ENCODE results near the gene GALNT13. TPM values are rescaled to one million over a fixed set of nuclear protein-coding genes. Genes with fewer than 3 reads are reported as not detected.
A peak's percentile ranks its signal among the peaks of the same experiment; 100 is the strongest.

The GALNT13 gene
- 1 to 10 TPM in 1 of 2 donors, under 1 TPM in 1; 0.55 to 2.2 TPM for total RNA-seq
- 0.92 TPM for polyA plus RNA-seq (ENCODE audit: insufficient read depth, low read depth, low replicate concordance)
- long read RNA-seq, donor 1: 0 reads
- long read RNA-seq, donor 2, full-length matches to known transcripts: 1 of 1 reads
- long read RNA-seq, donor 2, partial matches to known transcripts: 0 of 1 reads
- long read RNA-seq, donor 2, other reads (novel, unspliced or antisense): 0 of 1 reads

GRCh38 chr2:153871231-153872221 is at the start of gene GALNT13:
GALNT13 (plus strand) TSS chr2:153871922.
- intact Hi-C loops (cut with DNase I; ENCODE audit: low total_unique reads): no loop called here
- Histone ChIP-seq H3K27ac (no peak within 1 kb of the TSS), H3K27me3 (no peaks in the 10 kb centered on the region), H3K9me3 (no peaks in the 10 kb centered on the region), H3K4me1 (peaks cover 6% of the 10 kb centered on the region), H3K36me3 (ENCODE audit: low read depth, missing control alignments) (no peaks in the 10 kb centered on the region), H3K4me3 (peak within 1 kb of the TSS; percentile 36 to 61)
- peak; percentile 61 for DNase-seq
- TF ChIP-seq POLR2A (IDR thresholded peaks at IDR 0.05) (no peak), CTCF (IDR thresholded peaks at IDR 0.05) (no peak)
- WGBS, 2 donors: 2 to 3% methylated on average over 14 to 90 of the region's 93 CpGs

- no peak for DNase-seq
- H3K4me1 ChIP-seq: no peaks in the 10 kb centered on the region
- no peaks in the 10 kb centered on the region for H3K9me3 ChIP-seq
- 43 to 57% methylated on average over 1 of the region's 1 CpG for WGBS, 2 donors
- TF ChIP-seq POLR2A (IDR thresholded peaks at IDR 0.05) (no peak), CTCF (IDR thresholded peaks at IDR 0.05) (no peak)
- H3K27me3 ChIP-seq: no peaks in the 10 kb centered on the region
- no peak overlapping the region for H3K4me3 ChIP-seq
- intact Hi-C loops (cut with DNase I; ENCODE audit: low total_unique reads): no loop called here
- H3K36me3 ChIP-seq (ENCODE audit: low read depth, missing control alignments): no peaks in the 10 kb centered on the region
- H3K27ac ChIP-seq: no peak overlapping the region
Observed at GRCh38 chr2:153823880-153824279, 47.8 kb upstream of the GALNT13 start.

- no peak overlapping the region for H3K27ac ChIP-seq
- H3K36me3 ChIP-seq (ENCODE audit: low read depth, missing control alignments): no peaks in the 10 kb centered on the region
- no peaks in the 10 kb centered on the region for H3K9me3 ChIP-seq
- no peak for TF ChIP-seq POLR2A (IDR thresholded peaks at IDR 0.05)
- no peak for TF ChIP-seq CTCF (IDR thresholded peaks at IDR 0.05)
- H3K4me1 ChIP-seq: no peaks in the 10 kb centered on the region
- intact Hi-C loops (cut with DNase I; ENCODE audit: low total_unique reads): no loop called here
- no peak for DNase-seq
- H3K4me3 ChIP-seq: no peak overlapping the region
- no peaks in the 10 kb centered on the region for H3K27me3 ChIP-seq
- 85 to 88% methylated on average over 5 to 6 of the region's 6 CpGs for WGBS, 2 donors
Observed at GRCh38 chr2:153828335-153828734, 43.4 kb upstream of the GALNT13 start.

GRCh38 chr2:153834662-153835061 is 37.1 kb upstream of the GALNT13 start:
- 86% methylated on average over 2 of the region's 2 CpGs for WGBS, 2 donors
- Histone ChIP-seq H3K4me1 (no peaks in the 10 kb centered on the region), H3K4me3 (no peak overlapping the region), H3K27me3 (no peaks in the 10 kb centered on the region), H3K9me3 (no peaks in the 10 kb centered on the region), H3K27ac (no peak overlapping the region), H3K36me3 (ENCODE audit: low read depth, missing control alignments) (no peaks in the 10 kb centered on the region)
- TF ChIP-seq CTCF (IDR thresholded peaks at IDR 0.05) (no peak), POLR2A (IDR thresholded peaks at IDR 0.05) (no peak)
- no peak for DNase-seq
- intact Hi-C loops (cut with DNase I; ENCODE audit: low total_unique reads): no loop called here

All from testis (tissue), 5 donors.